ENCODE data around the gene CXCL14. TPM values are rescaled to one million over a fixed set of nuclear protein-coding genes. Genes with fewer than 3 reads are reported as not detected.
"Not testable (repeated sequence)": the region's sequence is repeated elsewhere in the genome, so short reads cannot be mapped to it uniquely, and the experiment has no call there.

The CXCL14 gene
- total RNA-seq, 1 experiment from 2014 or later = not detected

- intact Hi-C loops (cut with micrococcal nuclease); H2AFZ ChIP-seq (ENCODE audit: low read depth, low read length, poor library complexity, severe bottlenecking); H3K9me3 ChIP-seq (ENCODE audit: control insufficient read depth in 1 of 2, insufficient read depth in 1 of 2, low read depth in 1 of 2, low read length in 2 of 2); H3K27me3 ChIP-seq (ENCODE audit: insufficient read depth, low read length); BruUV-seq (replicated peaks); H4K20me1 ChIP-seq (ENCODE audit: insufficient read depth); DNase-seq (ENCODE audit: low read depth, low spot score); ATAC-seq; H3K36me3 ChIP-seq (ENCODE audit: control insufficient read depth in 1 of 2, insufficient read depth in 2 of 2, low read length in 2 of 2); POLR2A ChIA-PET; H3K4me2 ChIP-seq (ENCODE audit: low read length); H3K9ac ChIP-seq (ENCODE audit: low read length); H3K4me3 ChIP-seq (replicated peaks in 1 of 2; ENCODE audit: low read depth in 1 of 2, low read length in 2 of 2); H3K4me1 ChIP-seq (ENCODE audit: control insufficient read depth in 1 of 2, insufficient read depth in 2 of 2, low read length in 2 of 2); H3K9me2 ChIP-seq (ENCODE audit: insufficient read depth); H3K27ac ChIP-seq (ENCODE audit: low read depth, low read length); RAD21 ChIA-PET (ENCODE audit: low non-redundant PET in 1 of 2, low total read pairs in 2 of 2, uncharacterized antibody in 2 of 2, unreplicated experiment in 2 of 2); CTCF ChIA-PET; H3K79me2 ChIP-seq (ENCODE audit: insufficient read depth, low read length): not testable (repeated sequence)
These were observed 49.2 kb downstream of the CXCL14 start for GRCh38 chr5:135529576-135529975.

- Histone ChIP-seq H3K4me1 (ENCODE audit: control insufficient read depth in 1 of 2, insufficient read depth in 2 of 2, low read length in 2 of 2) (no peaks in the 10 kb centered on the region), H3K27me3 (ENCODE audit: insufficient read depth, low read length) (no peaks in the 10 kb centered on the region), H4K20me1 (ENCODE audit: insufficient read depth) (no peaks in the 10 kb centered on the region), H3K9ac (ENCODE audit: low read length) (no peak overlapping the region), H3K9me3 (ENCODE audit: control insufficient read depth in 1 of 2, insufficient read depth in 1 of 2, low read depth in 1 of 2, low read length in 2 of 2) (no peaks in the 10 kb centered on the region), H3K4me3 (replicated peaks in 1 of 2; ENCODE audit: low read depth in 1 of 2, low read length in 2 of 2) (no peak overlapping the region), H3K4me2 (ENCODE audit: low read length) (no peak overlapping the region), H3K9me2 (ENCODE audit: insufficient read depth) (no peaks in the 10 kb centered on the region), H2AFZ (ENCODE audit: low read depth, low read length, poor library complexity, severe bottlenecking) (no peak overlapping the region), H3K27ac (ENCODE audit: low read depth, low read length) (no peak overlapping the region), H3K36me3 (ENCODE audit: control insufficient read depth in 1 of 2, insufficient read depth in 2 of 2, low read length in 2 of 2) (no peaks in the 10 kb centered on the region), H3K79me2 (ENCODE audit: insufficient read depth, low read length) (no peaks in the 10 kb centered on the region)
- TF ChIP-seq SP1 (IDR thresholded peaks at IDR 0.05; ENCODE audit: low read depth) (no peak), MAX (IDR thresholded peaks at IDR 0.05) (no peak), CTCF (IDR thresholded peaks at IDR 0.05 in 2 of 3, conservative IDR thresholded peaks at IDR 0.05 in 1 of 3; ENCODE audit: borderline replicate concordance in 1 of 3, insufficient read depth in 1 of 3, low read depth in 2 of 3, low read length in 2 of 3) (no peak), EZH2 (IDR thresholded peaks at IDR 0.05) (no peak), CEBPB (IDR thresholded peaks at IDR 0.05; ENCODE audit: low read depth) (no peak), TCF7L2 (IDR thresholded peaks at IDR 0.05; ENCODE audit: borderline replicate concordance, extremely low read depth, insufficient read depth, insufficient read length) (no peak), ZFX (IDR thresholded peaks at IDR 0.05) (no peak)
- ATAC-seq = no peak
- BruUV-seq (replicated peaks) = no TSS peak
- RAD21 ChIA-PET (ENCODE audit: low non-redundant PET in 1 of 2, low total read pairs in 2 of 2, uncharacterized antibody in 2 of 2, unreplicated experiment in 2 of 2) = no interaction called here
- intact Hi-C loops (cut with micrococcal nuclease) = no loop called here
- no peak for DNase-seq (ENCODE audit: low read depth, low spot score)
- POLR2A ChIA-PET = no interaction called here
- CTCF ChIA-PET = no interaction called here
These were observed 51.9 kb downstream of the CXCL14 start for GRCh38 chr5:135526924-135527323.
